ENCODE results near the gene GNB5. TPM values are rescaled to one million over a fixed set of nuclear protein-coding genes. Genes with fewer than 3 reads are reported as not detected.

Gene GNB5
- total RNA-seq, 4 donors from 2014 or later, result 12.2 to 24.0 (median 17.2) TPM

GRCh38 chr15:52114261-52115055 lies 76.7 kb downstream of the GNB5 start:
- TF ChIP-seq CTCF (IDR thresholded peaks at IDR 0.05; ENCODE audit: low read depth), result no peak

GRCh38 chr15:52113708-52114107 lies 77.5 kb downstream of the GNB5 start:
- no peak for TF ChIP-seq CTCF (IDR thresholded peaks at IDR 0.05; ENCODE audit: low read depth)

- TF ChIP-seq CTCF (IDR thresholded peaks at IDR 0.05; ENCODE audit: low read depth), result no peak
Measured at GRCh38 chr15:52113235-52113634, 78.0 kb downstream of the GNB5 start.

- TF ChIP-seq CTCF (IDR thresholded peaks at IDR 0.05; ENCODE audit: low read depth), result no peak
Measured at GRCh38 chr15:52112203-52112750, 78.9 kb downstream of the GNB5 start.

GRCh38 chr15:52111517-52112202 lies 79.5 kb downstream of the GNB5 start:
- TF ChIP-seq CTCF (IDR thresholded peaks at IDR 0.05; ENCODE audit: low read depth), result no peak

GRCh38 chr15:52109559-52110451 lies 81.4 kb downstream of the GNB5 start:
- TF ChIP-seq CTCF (IDR thresholded peaks at IDR 0.05; ENCODE audit: low read depth), result no peak

Measured in subcutaneous adipose tissue (tissue), 4 donors.